CD1c-positive myeloid dendritic cell (primary cell): ENCODE data around the gene KRTAP12-2.

Experiments used
- DNase-seq: peaks from one replicate; pipeline ENCODE4 v3.0.0-alpha.2; 2016; ENCODE audit errors: extremely low spot score

KRTAP12-2 gene

DNA sequence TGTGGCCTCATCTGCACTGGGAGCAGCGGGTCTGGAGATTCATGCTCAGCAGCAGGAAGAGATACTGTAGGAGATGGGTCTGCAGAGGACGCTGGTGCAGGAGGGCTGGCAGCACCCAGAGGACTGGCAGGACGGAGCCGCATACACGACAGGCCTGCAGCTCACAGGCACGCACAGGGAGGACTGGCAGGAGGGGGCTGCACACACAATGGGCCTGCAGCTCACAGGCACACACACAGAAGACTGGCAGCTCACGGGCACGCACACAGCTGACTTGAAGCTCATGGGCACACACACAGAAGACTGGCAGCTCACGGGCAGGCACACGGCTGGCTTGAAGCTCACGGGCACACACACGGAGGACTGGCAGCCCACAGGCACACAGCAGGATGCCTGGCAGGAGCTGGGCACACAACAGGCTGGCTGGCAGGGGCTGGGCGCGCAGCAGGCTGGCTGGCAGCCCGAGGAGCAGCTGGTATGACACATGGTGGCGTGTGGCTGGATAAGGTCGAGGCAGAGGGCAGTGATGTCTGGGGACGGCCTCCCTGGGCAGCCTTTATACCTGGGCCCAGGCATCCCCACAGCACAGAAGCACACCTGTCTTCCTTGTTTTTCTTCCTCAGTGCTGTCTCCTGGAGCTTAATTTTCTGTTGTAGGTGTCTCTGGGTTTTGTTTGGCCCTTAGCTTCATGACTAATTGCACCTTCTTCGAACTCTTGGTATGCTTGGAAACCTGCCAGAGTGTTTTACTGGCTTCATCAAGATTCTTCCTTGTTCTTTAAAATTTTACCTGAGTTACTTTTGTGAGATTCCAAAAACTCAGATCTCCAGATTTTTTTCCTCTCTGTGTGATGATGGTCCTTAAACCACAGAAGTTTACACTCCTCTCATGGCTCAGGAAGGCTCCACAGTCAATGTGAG, at the start of gene KRTAP12-2:
Gene KRTAP12-2, minus strand, starts transcription at position 527 of the 920 bp plus-strand sequence. Its CDS starts 41 bp downstream, at position 486.
- DNase-seq = no peak

- DNase-seq = no peak
Observed at GRCh38 chr21:44714905-44715304, 48.2 kb upstream of the KRTAP12-2 start.

GRCh38 chr21:44713846-44714245, 47.1 kb upstream of the KRTAP12-2 start:
- DNase-seq = no peak

DNA sequence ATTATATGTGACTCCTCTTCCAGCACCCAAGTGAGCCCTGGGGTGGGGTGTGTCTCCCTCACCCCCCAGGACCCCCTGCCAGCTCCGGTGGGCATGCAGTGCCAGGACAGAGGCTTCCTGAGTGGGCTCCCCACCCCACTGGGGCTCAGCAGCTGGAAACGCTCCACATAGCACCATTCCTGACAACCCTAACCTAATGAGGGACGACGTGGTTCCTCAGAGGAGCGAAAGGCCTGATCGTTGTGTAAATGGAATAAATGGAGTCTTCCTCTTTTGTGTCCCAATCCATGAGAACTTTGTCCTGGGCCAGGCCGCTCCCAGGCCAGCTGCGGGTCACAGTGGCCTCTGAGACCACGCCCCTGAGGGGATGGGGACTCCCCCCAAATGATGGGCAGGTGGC, 46.4 kb upstream of the KRTAP12-2 start:
- no peak for DNase-seq

GRCh38 chr21:44712203-44713028, 45.7 kb upstream of the KRTAP12-2 start:
- DNase-seq = no peak

DNA sequence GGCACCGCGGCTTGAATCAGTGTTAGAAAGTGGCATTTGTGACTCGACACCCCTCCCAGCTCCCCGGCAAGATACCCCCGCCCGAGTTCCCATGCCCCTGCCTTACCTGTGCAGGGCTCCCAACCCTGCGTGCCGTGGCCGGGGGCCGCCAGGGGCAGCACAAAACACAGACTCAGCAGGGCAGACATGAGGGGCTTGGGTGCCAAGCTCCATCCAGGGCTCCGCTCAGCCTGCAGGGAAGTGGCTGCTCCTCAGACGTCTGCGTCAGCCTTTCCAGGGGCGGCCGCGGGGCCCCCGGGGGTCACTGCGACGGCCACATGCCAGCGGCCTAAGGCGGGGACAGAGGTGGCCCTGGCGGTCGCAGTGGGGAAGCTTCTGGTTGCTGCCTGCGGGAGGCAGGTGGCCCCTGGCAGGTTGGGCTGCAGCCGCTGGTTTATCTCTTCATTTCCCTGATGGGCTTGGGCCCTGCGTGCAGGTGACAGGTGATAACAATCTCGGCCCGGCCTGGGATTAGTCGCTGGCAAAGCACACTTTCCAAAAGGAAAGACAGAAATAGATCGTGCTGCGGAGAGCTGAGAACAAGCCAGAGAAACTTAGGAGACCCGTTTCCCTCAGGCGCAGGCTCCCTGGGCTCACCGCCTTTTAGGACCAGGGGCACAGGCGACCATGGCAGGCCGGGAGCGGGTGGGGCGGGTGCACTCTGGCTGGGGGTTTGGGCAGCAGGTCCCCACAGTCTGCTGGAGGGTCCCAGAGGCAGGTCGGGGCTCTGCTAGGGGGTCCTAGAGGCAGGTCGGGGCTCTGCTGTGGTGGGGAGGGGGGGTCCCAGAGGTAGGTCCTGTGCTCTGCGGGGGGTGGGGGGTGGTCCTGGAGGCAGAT, 44.8 kb upstream of the KRTAP12-2 start, which contains the start of gene TSPEAR:
Gene TSPEAR, minus strand, starts transcription at position 246 of the 876 bp plus-strand sequence. Its CDS starts 58 bp downstream, at position 188.
- DNase-seq = no peak

DNA sequence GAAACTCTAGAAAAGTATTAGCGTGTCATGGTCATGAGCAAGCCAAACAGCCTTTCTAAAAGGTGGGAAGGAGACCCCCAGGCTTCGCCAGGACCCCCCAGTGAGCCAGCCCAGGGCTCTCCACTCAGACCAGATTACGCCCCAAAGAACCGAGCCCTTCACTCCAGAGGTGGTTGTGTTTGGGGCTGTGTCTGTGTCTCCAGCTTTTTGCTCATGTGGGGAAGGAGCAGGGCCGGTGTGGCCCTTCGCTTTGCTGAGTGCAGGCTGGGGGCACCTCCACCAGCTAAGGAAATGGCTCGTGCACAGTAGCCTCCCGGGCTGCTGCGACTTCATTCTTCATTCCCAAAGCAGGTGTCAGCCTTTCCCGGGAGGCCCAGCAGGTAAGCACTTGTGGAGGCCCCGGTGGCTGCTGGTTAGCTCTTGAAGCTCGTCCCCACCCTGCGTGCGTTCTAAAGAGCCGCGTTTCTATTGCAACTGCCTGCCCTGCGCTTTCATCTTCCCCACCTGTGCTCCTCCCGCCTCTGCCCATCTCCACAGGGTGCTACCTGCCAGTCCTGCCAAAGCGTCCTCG, 44.1 kb upstream of the KRTAP12-2 start:
- no peak for DNase-seq

- no peak for DNase-seq
Observed at GRCh38 chr21:44710294-44710665, 43.6 kb upstream of the KRTAP12-2 start.

GRCh38 chr21:44709426-44710293, 42.9 kb upstream of the KRTAP12-2 start:
- DNase-seq = peak; percentile 30

GRCh38 chr21:44708866-44709425, 42.2 kb upstream of the KRTAP12-2 start:
- DNase-seq = peak; percentile 58

DNA sequence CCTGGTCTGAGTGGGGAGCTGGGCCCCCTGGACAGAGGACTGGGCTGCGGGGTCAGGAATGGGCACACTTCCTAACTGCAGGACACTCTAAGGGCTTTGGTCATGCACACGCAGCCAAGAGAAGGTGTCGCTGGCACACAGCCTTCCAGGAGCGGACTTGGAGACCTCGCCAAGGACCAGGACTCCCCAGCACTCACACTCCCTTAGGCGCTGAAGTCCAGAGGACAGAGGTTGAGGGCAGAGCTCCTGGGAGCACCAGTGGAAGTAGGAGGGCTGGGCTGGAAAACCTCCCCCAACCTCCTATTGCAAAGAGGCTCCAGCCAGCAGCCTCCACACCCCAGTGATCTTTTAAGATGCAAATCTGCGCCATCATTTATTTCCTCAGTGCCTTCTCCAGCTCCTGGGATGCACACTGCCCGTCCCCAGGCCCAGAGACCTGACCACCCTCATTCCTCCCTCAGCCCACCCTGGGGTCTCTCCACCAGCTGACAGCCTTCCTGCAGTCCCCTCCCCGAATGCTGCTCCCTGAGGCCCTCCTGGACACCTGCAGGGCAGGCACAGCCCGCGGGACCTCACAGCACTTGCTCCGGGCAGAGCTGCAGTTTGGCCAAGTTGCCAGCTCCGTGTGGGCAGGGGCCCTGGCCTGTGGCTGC, 41.6 kb upstream of the KRTAP12-2 start:
- DNase-seq = no peak

- DNase-seq = no peak
Observed at GRCh38 chr21:44706706-44707581, 40.2 kb upstream of the KRTAP12-2 start.

GRCh38 chr21:44706026-44706705, 39.4 kb upstream of the KRTAP12-2 start:
- no peak for DNase-seq

- DNase-seq = no peak
Observed at GRCh38 chr21:44704636-44705001, 37.9 kb upstream of the KRTAP12-2 start.

- DNase-seq = no peak
Observed at GRCh38 chr21:44703731-44704635, 37.3 kb upstream of the KRTAP12-2 start.

GRCh38 chr21:44702973-44703730, 36.4 kb upstream of the KRTAP12-2 start:
- no peak for DNase-seq
